Stimulated activated CD4-positive, alpha-beta T cell treated with anti-CD3 and anti-CD28 coated beads, Interleukin-15, amount 100 ng/mL, for 1 hour (primary cell): ENCODE data around the gene GNAT2.

Experiments used
- DNase-seq, 2 donors: peaks; one replicate each; pipeline ENCODE4 v3.0.0-alpha.2; 2020; ENCODE audit warnings: low read depth in 1 of 2, low spot score in 1 of 2

The GNAT2 gene

DNA sequence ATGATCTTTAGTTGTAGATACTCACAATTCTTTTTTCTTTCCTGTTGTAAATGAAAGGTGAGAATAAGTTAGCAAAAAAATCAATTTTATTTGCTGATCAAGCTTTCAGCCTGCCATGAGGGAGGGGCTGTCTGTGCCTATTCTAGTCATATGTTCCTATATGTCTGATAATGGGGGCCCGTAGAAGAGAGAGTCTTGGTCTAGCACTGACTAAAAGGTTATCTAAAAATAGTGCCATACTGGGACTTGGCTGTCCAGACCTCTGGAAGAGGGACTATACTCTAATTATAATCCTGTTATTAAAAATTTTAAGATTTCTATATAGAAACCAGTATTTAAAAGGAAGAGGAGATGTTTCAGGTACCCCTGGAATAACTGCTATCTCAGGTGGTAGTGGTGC, 52.4 kb downstream of the GNAT2 start:
- DNase-seq = no peak

- DNase-seq = no peak
Measured at GRCh38 chr1:109565241-109565640, 54.2 kb downstream of the GNAT2 start.

- DNase-seq = no peak
Measured at GRCh38 chr1:109564194-109564878, 55.1 kb downstream of the GNAT2 start.

DNA sequence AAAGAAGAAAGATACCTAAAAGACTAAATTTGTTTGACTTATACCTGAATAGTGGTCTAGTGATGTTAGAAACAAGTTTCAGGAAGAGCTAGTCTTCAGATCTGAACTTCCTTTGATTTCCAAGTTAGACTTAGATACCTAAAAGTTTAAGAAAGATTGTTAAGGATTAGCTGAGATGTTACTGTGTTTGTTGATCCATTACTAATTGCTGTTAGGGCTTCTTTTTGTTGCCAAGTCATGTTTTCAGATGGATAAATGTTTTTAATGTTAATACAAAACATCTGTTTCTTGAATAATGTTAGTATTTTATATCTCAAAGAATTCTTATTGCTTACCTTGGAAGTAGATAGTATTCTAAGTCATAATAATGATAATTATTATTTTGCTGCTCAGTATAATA, 59.4 kb downstream of the GNAT2 start:
- DNase-seq = no peak

DNA sequence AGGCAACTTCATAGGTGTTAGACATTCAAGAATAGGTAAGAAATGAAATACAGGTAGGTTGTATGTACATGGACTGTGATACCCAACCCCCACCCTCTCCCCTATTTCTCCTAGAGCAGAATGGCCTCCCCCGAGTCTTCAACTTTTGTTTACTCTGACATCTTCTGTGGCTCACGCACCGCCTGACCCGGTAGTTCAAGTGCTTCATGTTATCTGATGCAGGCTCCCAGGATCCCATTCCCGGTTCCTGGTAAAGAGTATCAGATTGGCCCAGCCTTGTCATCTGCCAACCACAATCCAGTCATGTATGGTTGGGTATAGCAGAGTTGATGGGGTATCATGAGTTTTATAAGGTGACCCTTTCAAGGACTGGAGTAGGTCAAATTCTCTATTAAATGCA, 61.9 kb downstream of the GNAT2 start:
- no peak for DNase-seq

GRCh38 chr1:109556563-109556962, 62.9 kb downstream of the GNAT2 start:
- DNase-seq = no peak
